Measurements from ENCODE around the gene HLA-B. TPM values are rescaled to one million over a fixed set of nuclear protein-coding genes. Genes with fewer than 3 reads are reported as not detected.

Gene HLA-B
- total RNA-seq, 2 experiments from 2014 or later: 2,753 to 2,773 TPM

DNA sequence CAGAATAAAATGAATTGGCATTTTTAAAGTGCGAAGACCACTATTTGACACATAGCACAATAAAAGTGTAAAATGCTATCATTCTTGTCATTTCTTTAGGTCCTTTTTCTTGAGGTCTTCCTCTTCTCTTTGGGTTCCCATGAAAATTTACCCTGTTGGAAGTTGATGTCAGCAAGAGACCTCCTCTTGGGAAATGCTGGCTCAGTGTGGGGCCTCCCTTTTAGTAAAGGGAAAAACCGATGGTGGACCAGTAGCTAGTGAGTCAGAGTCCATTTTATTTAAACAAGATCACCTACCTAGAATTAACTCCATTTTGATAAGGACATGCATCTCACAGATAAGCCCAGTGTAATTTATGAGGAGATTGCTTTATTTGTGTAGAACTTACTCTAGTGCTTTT, 47.3 kb downstream of the HLA-B start:
- Mint-ChIP-seq H3K36me3 (no peaks in the 10 kb centered on the region), H3K27ac (no peak overlapping the region), H3K27me3 (peaks cover 15% of the 10 kb centered on the region), H3K4me1 (peaks cover 4% of the 10 kb centered on the region), H3K9me3 (no peaks in the 10 kb centered on the region), H3K4me3 (no peak overlapping the region)
- no peak for DNase-seq

DNA sequence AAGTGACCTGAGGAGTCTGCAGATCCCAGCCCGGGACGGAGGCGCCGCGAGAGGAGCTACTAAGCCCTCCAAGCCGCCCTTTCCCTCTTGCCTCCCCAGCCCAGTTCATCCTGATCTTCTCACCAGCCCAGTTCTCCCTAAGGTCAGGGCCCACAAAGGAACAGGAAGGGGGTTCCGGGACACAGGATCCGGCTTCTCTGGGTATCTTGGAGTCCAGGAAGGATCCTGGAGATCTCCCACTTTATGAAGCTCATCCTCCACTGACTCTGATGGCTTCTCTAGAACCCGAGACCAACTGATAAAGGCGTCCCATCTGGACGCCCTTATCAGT, 48.2 kb downstream of the HLA-B start:
- H3K36me3 Mint-ChIP-seq: no peaks in the 10 kb centered on the region
- H3K27ac Mint-ChIP-seq: no peak overlapping the region
- no peaks in the 10 kb centered on the region for H3K9me3 Mint-ChIP-seq
- H3K27me3 Mint-ChIP-seq: peaks cover 13% of the 10 kb centered on the region
- DNase-seq: no peak
- H3K4me3 Mint-ChIP-seq: peak overlapping the region; percentile 29
- H3K4me1 Mint-ChIP-seq: peaks cover 4% of the 10 kb centered on the region

DNA sequence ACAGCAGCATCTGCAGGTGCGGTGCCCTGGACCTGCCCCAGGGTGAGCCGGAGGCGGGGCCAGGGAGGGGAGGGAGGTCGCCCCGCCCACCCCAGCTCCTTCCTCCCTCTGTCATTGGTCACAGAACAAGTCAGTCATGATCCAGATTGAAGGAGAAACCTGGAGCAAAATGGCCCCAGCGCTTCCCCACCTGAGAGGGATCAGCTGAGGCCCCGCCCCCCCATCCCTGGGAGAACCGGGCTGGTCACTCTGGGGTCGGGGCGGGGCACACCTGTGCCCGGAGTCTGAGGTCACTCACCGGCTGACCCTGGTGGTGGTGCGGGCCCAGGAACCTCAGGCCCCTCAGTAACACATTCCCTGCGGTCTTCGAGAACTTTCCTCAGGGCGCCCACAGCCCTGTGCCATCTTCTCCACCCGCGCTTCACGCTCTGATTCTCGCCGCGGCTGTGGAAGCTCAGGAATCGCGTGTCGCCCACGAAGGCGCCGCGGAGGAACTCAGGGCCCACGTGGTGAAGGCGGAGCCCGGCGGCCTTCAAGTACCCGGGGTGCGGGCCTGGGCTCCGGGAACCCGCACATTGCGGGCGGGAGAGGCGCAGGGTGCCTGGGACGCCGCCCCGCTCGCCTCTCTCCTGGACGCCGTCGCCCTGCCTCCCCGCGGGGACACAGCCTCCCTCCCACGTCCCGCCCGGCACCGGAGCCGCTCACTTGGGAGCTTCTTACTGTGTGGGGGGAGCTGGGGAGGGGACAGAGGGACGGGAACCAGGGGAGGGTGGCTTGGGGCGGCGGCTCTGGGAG, 48.7 kb downstream of the HLA-B start:
- peaks cover 4% of the 10 kb centered on the region for H3K4me1 Mint-ChIP-seq
- peak; percentile 70 for DNase-seq
- H3K36me3 Mint-ChIP-seq: no peaks in the 10 kb centered on the region
- peak overlapping the region; percentile 66 for H3K27ac Mint-ChIP-seq
- peaks cover 13% of the 10 kb centered on the region for H3K27me3 Mint-ChIP-seq
- no peaks in the 10 kb centered on the region for H3K9me3 Mint-ChIP-seq
- H3K4me3 Mint-ChIP-seq: peak overlapping the region; percentile 76

DNA sequence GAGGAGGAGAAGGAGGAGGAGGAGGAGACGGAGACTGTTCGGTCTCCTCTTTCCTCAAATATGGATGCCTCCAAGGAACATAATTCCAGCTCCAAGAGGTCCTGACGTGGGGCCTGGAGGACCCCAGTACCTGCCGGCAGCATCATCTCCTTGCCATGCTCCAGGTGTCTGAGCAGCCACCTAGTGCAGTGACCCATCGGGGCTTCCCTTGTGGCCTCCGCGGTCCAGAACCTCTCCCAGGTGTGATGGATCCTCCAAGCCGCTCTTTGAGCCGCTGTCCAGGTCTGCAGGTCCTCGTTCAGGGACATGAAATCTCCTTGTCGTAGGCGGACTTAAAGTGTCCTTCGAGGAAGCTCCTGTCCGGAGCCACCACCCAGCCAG, 49.3 kb downstream of the HLA-B start:
- H3K27me3 Mint-ChIP-seq: peaks cover 13% of the 10 kb centered on the region
- H3K9me3 Mint-ChIP-seq: no peaks in the 10 kb centered on the region
- no peak overlapping the region for H3K27ac Mint-ChIP-seq
- H3K36me3 Mint-ChIP-seq: no peaks in the 10 kb centered on the region
- H3K4me1 Mint-ChIP-seq: peaks cover 4% of the 10 kb centered on the region
- no peak for DNase-seq
- no peak overlapping the region for H3K4me3 Mint-ChIP-seq

GRCh38 chr6:31305703-31306219, 51.2 kb downstream of the HLA-B start:
- Mint-ChIP-seq H3K4me3 (no peak overlapping the region), H3K27me3 (peaks cover 13% of the 10 kb centered on the region), H3K36me3 (no peaks in the 10 kb centered on the region), H3K4me1 (peaks cover 4% of the 10 kb centered on the region), H3K9me3 (no peaks in the 10 kb centered on the region), H3K27ac (no peak overlapping the region)
- DNase-seq: no peak

DNA sequence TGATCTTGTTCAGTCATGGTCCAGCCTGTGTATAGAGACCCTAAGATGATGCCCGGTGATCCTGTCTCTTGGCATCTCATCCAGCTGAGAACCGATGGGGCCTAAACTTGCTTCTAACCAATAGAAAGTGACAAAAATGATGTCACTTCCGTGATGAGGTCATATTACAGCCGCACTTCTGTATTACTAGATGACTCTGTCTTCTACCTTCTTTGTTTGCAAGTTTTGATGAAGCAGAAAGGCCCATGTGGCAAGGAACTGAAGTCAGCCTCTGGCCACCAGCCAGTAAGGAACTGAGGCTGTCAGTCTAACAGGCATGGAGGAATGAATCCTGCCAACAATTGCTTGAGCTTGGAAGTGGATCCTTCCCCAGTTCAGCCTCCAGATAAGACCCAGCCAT, 52.3 kb downstream of the HLA-B start:
- peaks cover 5% of the 10 kb centered on the region for H3K27me3 Mint-ChIP-seq
- no peaks in the 10 kb centered on the region for H3K9me3 Mint-ChIP-seq

More for the DNA sequence above, 52.3 kb downstream of the HLA-B start:
- no peak for DNase-seq
- Mint-ChIP-seq H3K36me3 (no peaks in the 10 kb centered on the region), H3K27ac (no peak overlapping the region), H3K4me3 (no peak overlapping the region), H3K4me1 (peaks cover 3% of the 10 kb centered on the region)

Other genes starting within 250 kb of the HLA-B start
- gene C6orf15, start 244.6 kb downstream of the HLA-B start, total RNA-seq: not detected
- gene PSORS1C1, start 242.4 kb downstream of the HLA-B start, total RNA-seq: under 1 TPM in 1 of 2 experiments, not detected in 1; 0.19 TPM
- gene CDSN, start 236.7 kb downstream of the HLA-B start, total RNA-seq: not detected
- gene PSORS1C2, start 218.1 kb downstream of the HLA-B start, total RNA-seq: not detected
- gene CCHCR1, start 199.4 kb downstream of the HLA-B start, total RNA-seq: 10 to 100 TPM; 43.0 to 46.6 TPM
- gene TCF19, start 198.6 kb downstream of the HLA-B start, total RNA-seq: 10 to 100 TPM; 86.1 to 89.8 TPM
- gene POU5F1, start 186.5 kb downstream of the HLA-B start, total RNA-seq: not detected
- 100 to 1,000 TPM; 736 to 755 TPM for gene HLA-C, start 85.1 kb downstream of the HLA-B start, total RNA-seq
- 10 to 100 TPM; 10.5 to 11.3 TPM for gene MICA, start 46.4 kb upstream of the HLA-B start, total RNA-seq
- gene MICB, start 141.0 kb upstream of the HLA-B start, total RNA-seq: 10 to 100 TPM; 17.7 to 18.5 TPM
- gene MCCD1, start 171.8 kb upstream of the HLA-B start, total RNA-seq: not detected
- 100 to 1,000 TPM; 570 to 580 TPM for gene DDX39B, start 184.8 kb upstream of the HLA-B start, total RNA-seq
- gene ATP6V1G2, start 189.4 kb upstream of the HLA-B start, total RNA-seq: 1 to 10 TPM; 1.0 to 1.5 TPM
- 10 to 100 TPM; 10.6 TPM for gene NFKBIL1, start 190.4 kb upstream of the HLA-B start, total RNA-seq
- 100 to 1,000 TPM; 328 to 335 TPM for gene LTA, start 215.1 kb upstream of the HLA-B start, total RNA-seq
- gene TNF, start 218.4 kb upstream of the HLA-B start, total RNA-seq: 100 to 1,000 TPM; 114 to 115 TPM
- 100 to 1,000 TPM; 273 TPM for gene LTB, start 225.2 kb upstream of the HLA-B start, total RNA-seq
- 10 to 100 TPM; 29.1 TPM for gene LST1, start 229.1 kb upstream of the HLA-B start, total RNA-seq
- 10 to 100 TPM; 28.7 to 31.2 TPM for gene NCR3, start 235.8 kb upstream of the HLA-B start, total RNA-seq

Measured in activated naive CD8-positive, alpha-beta T cell treated with anti-CD3 and anti-CD28 coated beads for 36 hours (primary cell).